ENCODE data around the gene DRD4.

The DRD4 gene

DNA sequence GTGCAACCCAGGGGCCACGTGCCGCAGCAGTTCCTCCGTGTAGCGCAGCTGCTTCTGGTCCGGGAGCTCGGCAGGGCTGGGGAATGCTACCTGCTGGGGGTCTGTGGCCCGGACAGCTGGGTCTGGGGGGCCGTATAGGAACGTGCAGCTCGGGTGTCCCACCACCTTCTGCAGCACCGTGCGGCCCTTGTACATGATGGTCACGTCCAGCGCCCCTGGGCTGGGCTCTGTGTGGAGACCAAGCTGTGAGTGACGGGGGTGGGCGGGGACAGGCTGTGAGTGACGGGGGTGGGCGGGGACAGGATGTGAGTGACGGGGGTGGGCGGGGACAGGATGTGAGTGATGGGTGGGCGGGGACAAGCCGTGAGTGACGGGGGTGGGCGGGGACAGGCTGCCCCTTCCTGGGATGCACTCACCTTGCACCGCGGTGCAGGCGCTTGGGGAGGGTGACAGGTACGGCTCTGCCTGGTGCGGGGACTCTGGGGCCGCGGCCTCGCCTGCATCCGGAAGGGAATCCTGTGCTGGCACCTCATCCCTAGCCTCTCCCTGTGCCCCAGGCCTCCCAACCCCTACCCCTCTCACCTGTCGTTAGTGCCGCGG, 23.6 kb upstream of the DRD4 start:
- DNase-seq (ENCODE audit: low read depth in 2 of 2) = peak; percentile 34 to 57
- H3K4me3 ChIP-seq (replicated peaks in 1 of 2; ENCODE audit: low read depth in 2 of 2, low read length in 2 of 2) = no peak overlapping the region
- TF ChIP-seq, protein P1, sequence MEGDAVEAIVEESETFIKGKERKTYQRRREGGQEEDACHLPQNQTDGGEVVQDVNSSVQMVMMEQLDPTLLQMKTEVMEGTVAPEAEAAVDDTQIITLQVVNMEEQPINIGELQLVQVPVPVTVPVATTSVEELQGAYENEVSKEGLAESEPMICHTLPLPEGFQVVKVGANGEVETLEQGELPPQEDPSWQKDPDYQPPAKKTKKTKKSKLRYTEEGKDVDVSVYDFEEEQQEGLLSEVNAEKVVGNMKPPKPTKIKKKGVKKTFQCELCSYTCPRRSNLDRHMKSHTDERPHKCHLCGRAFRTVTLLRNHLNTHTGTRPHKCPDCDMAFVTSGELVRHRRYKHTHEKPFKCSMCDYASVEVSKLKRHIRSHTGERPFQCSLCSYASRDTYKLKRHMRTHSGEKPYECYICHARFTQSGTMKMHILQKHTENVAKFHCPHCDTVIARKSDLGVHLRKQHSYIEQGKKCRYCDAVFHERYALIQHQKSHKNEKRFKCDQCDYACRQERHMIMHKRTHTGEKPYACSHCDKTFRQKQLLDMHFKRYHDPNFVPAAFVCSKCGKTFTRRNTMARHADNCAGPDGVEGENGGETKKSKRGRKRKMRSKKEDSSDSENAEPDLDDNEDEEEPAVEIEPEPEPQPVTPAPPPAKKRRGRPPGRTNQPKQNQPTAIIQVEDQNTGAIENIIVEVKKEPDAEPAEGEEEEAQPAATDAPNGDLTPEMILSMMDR (IDR thresholded peaks at IDR 0.05; ENCODE audit: low read depth, low read length) = no peak

DNA sequence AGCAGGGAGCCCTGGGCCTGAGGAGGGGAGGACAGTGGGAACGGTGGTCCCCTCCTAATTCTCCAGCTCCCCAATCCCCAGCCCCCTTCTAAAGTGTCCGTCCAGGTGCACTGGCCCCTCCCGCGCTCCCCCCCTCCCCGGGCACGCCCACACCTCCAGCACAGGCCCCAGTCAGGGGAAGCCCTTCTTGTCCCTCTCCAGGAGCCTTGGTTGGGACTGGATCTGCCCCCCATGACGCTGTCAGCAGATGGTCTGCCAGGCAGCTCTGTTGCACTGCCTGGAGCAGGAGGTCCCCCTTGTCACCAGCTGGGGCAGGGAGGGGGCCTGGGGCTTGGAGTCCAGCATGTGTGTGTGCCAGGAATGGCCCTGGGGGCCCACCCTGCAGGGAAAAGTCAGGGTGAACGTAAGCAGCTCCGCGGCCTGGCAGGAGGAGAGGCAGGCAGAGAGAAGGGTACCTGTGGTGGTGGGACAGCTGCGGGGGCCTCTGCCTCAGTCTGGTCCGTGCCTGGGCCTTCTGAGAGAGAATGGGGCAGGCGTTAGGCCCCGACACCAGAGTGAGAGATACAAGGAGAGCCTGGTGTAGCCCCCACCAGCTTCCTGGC, 22.9 kb upstream of the DRD4 start:
- TF ChIP-seq, protein P1 (IDR thresholded peaks at IDR 0.05; ENCODE audit: low read depth, low read length) = no peak
- H3K4me3 ChIP-seq (replicated peaks in 1 of 2; ENCODE audit: low read depth in 2 of 2, low read length in 2 of 2) = no peak overlapping the region
- DNase-seq (ENCODE audit: low read depth in 2 of 2) = no peak

DNA sequence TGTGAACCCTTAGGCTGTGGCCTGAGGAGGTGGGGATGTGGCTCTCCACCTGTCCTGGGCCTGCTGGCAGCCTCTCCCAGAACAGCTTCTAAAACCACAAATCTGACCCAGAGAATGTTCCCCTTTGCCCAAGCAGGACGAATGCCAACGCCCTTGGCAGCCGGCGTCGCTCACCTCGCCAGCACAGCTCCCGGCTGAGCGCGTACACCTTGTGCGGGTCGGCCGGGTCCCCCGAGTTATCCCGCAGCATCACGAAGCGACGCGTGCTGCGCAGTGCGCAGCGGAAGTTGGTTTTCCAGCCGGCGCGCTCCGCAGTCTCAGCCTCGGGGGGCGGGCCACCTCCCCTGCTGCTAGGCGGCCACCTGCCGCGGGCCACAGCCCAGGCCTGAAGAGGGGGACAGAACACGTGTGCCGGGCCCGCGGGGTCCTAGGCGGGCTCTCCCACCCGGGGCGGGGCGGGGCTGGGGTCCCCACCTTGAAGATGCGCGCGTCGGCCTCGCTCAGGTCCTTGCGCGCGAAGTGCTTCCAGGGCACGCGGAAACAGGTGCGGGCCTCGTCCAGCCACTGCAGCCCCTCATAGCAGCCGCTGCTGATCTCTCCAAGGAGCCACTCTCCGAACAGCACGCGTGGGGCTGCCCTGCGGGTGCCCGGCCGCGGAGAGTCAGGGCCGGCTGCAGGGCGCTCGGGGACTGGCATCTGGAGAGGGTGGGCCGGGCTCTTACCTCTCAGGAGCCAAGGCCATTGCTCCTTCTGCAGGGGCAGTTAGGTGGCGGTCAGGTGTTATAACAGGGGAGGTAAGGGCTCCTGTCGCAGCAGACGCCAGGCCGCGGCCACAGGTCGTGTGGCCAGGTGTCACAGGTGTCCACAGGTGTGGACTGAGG, 22.2 kb upstream of the DRD4 start:
- peak overlapping the region; percentile 60 to 73 for H3K4me3 ChIP-seq (replicated peaks in 1 of 2; ENCODE audit: low read depth in 2 of 2, low read length in 2 of 2)
- TF ChIP-seq, protein P1 (IDR thresholded peaks at IDR 0.05; ENCODE audit: low read depth, low read length) = no peak
- no peak for DNase-seq (ENCODE audit: low read depth in 2 of 2)

DNA sequence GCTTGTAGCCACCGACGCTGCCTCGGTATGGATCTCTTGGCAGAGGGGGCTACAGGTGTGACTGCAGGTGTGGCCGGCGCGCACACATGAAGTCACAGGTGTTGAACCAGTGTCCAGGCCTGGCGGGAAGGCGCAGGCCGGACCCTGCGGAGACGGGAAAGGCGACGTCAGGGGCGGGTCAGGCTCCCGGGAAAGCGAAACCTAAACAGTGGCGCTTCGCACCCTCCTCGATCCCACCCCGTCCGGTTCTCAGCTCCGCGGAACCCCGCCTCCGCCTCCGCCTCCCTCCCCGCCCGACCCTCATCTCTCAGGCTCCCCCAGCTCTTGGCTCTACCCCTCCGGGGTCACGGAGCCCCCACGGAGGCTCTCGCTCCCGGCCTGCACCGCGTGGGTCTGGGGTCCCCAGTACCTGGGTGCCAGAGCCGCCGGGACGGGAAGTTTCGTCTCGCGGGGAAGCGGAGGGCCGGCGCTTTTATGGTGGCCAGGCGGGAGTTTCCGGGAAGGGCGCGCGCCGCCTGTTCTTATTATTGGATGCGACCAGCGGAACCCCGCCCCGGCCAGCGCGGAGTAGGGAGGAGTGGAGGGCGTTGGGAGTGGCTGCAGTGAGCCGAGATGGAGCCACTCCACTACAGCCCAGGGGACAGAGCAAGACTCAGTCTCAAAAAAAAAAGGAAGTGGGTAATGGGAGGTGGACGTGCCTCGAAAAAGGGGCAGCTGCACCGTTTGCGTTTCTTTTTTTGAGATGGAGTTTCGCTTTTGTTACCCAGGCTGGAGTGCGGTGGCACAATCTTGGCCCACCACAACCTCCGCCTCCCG, 21.4 kb upstream of the DRD4 start, which contains the start of gene IRF7:
Gene IRF7, minus strand, starts transcription at position 447 of the 816 bp plus-strand sequence. CDS start 586 bp downstream, outside the sequence.
- TF ChIP-seq, protein P1 (IDR thresholded peaks at IDR 0.05; ENCODE audit: low read depth, low read length) = no peak
- peak within 1 kb of the TSS; percentile 60 to 73 for H3K4me3 ChIP-seq (replicated peaks in 1 of 2; ENCODE audit: low read depth in 2 of 2, low read length in 2 of 2)
- peak; percentile 93 to 94 for DNase-seq (ENCODE audit: low read depth in 2 of 2)

DNA sequence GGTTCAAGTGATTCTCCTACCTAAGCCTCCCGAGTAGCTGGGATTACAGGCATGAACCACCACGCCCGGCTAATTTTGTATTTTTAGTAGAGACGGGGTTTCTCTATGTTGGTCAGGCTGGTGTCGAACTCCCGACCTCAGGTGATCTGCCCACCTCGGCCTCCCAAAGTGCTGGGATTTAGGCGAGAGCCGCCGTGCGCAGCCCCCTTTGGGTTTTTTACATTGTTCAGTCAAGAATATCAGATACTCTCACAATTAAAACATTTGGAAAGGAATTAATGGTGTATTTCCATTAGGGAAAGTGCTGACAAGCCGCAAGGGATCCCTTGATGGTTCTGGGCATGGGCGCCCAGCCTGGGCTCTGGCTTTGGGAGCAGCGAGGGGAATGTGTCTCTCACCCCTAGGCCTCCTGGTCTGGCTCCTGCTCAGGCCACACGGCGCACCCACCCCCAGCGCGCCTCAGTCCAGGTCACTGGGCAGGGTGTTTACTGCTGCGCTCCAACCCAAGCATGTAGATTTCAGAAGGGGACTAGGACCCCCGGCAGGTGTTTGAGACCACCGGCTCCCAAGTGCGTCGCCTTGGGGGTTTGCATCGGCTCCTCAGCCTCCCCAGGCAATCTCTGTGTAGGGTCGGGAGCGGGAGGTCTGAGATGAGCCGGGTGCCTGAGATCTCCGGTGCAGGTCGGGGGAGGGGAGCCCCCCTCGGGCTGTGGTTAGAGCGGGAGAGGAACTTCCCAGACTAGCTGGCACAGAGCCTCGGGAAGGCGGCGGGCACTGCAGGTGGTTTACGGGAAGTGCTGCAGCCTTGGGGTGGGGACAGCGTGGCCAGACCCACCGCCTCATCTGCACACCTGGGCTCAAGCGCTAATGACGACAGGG, 20.5 kb upstream of the DRD4 start:
- H3K4me3 ChIP-seq (replicated peaks in 1 of 2; ENCODE audit: low read depth in 2 of 2, low read length in 2 of 2) = peak overlapping the region; percentile 24 to 60
- TF ChIP-seq, protein P1 (IDR thresholded peaks at IDR 0.05; ENCODE audit: low read depth, low read length) = no peak
- no peak for DNase-seq (ENCODE audit: low read depth in 2 of 2)
